Spleen (tissue), 7 donors: ENCODE data around the gene SLC30A10.

Experiments used
- CTCF ChIP-seq, 11 experiments: fragments of 200-600 bp in 7 of 11; fragments of 450-650 bp in 4 of 11; sonication (generic) in 4 of 11; IDR thresholded peaks in 8 of 11; conservative IDR thresholded peaks in 3 of 11; 1 replicate in 7 of 11; 2 replicates in 4 of 11; pipeline versions ENCODE4 v1.4.0 to v1.8.0; 2016 to 2021; ENCODE audit warnings: antibody characterized with exemption in 11 of 11, inconsistent platforms in 4 of 11, mild to moderate bottlenecking in 1 of 11
- POLR2AphosphoS5 ChIP-seq, 3 donors: sonication (generic); formaldehyde crosslinking; IDR thresholded peaks; one replicate each; pipeline ENCODE4 v1.5.1; 2017; ENCODE audit warnings: antibody characterized with exemption in 3 of 3
- donor health status: DM: no; HTN: no; CAD: no; lungs with moderate emphysema.
- donor health status: DM: no; HTN: no; CAD: no.
- donor health status: DM: no; HTN: no; CAD: no.

- TF ChIP-seq CTCF (IDR thresholded peaks at IDR 0.05 in 8 of 11, conservative IDR thresholded peaks at IDR 0.05 in 3 of 11) (no peak), POLR2AphosphoS5 (IDR thresholded peaks at IDR 0.05) (no peak)
Measured at GRCh38 chr1:219908170-219908569, 20.2 kb downstream of the SLC30A10 start.
